Suppressor macrophage treated with lipopolysaccharide for 4 hours (primary cell): Measurements from ENCODE around the gene TTLL9.
A peak's percentile ranks its signal among the peaks of the same experiment; 100 is the strongest.

Source experiments
- DNase-seq: peaks from one replicate; pipeline ENCODE4 v3.0.0-alpha.2; 2020

The TTLL9 gene

GRCh38 chr20:31890646-31891045, 20.2 kb downstream of the TTLL9 start:
- no peak for DNase-seq

GRCh38 chr20:31894980-31895675, 24.7 kb downstream of the TTLL9 start:
- DNase-seq, result peak; percentile 79

- DNase-seq, result no peak
Observed at GRCh38 chr20:31896049-31896448, 25.6 kb downstream of the TTLL9 start.

- no peak for DNase-seq
Observed at GRCh38 chr20:31897541-31897940, 27.1 kb downstream of the TTLL9 start.

- DNase-seq, result no peak
Observed at GRCh38 chr20:31901615-31902014, 31.2 kb downstream of the TTLL9 start.

- no peak for DNase-seq
Observed at GRCh38 chr20:31903627-31904386, 33.4 kb downstream of the TTLL9 start.

GRCh38 chr20:31906001-31906400, 35.6 kb downstream of the TTLL9 start:
- no peak for DNase-seq

GRCh38 chr20:31907046-31907445, 36.6 kb downstream of the TTLL9 start:
- no peak for DNase-seq

GRCh38 chr20:31908016-31908415, 37.6 kb downstream of the TTLL9 start:
- DNase-seq, result no peak

- no peak for DNase-seq
Observed at GRCh38 chr20:31908424-31908823, 38.0 kb downstream of the TTLL9 start.

GRCh38 chr20:31909253-31910070, 39.0 kb downstream of the TTLL9 start:
- no peak for DNase-seq

GRCh38 chr20:31910071-31910803, 39.8 kb downstream of the TTLL9 start:
- DNase-seq, result no peak

- DNase-seq, result no peak
Observed at GRCh38 chr20:31913431-31914157, 43.2 kb downstream of the TTLL9 start.

- DNase-seq, result no peak
Observed at GRCh38 chr20:31914170-31914569, 43.7 kb downstream of the TTLL9 start.

- no peak for DNase-seq
Observed at GRCh38 chr20:31915491-31916280, 45.3 kb downstream of the TTLL9 start.

GRCh38 chr20:31916708-31917107, 46.3 kb downstream of the TTLL9 start:
- DNase-seq, result no peak

- peak; percentile 59 for DNase-seq
Observed at GRCh38 chr20:31917962-31918412, 47.6 kb downstream of the TTLL9 start.

GRCh38 chr20:31918466-31919105, 48.2 kb downstream of the TTLL9 start:
- peak; percentile 12 for DNase-seq

GRCh38 chr20:31919410-31920155, 49.1 kb downstream of the TTLL9 start:
- no peak for DNase-seq
